Activated naive CD4-positive, alpha-beta T cell treated with anti-CD3 and anti-CD28 coated beads, Interleukin-2, amount 50 U/mL, for 24 hours (primary cell): ENCODE measurements around the gene RANBP1.
A peak's percentile ranks its signal among the peaks of the same experiment; 100 is the strongest.
"Not testable (repeated sequence)": the region's sequence is repeated elsewhere in the genome, so short reads cannot be mapped to it uniquely, and the experiment has no call there.

Source experiments
- H3K27ac Mint-ChIP-seq: one replicate; pipeline ENCODE4 v1.8.0; 2021; ENCODE audit warnings: mild to moderate bottlenecking, mixed read lengths
- H3K27me3 Mint-ChIP-seq: one replicate; pipeline ENCODE4 v1.8.0; 2021; ENCODE audit warnings: mixed read lengths
- H3K36me3 Mint-ChIP-seq: one replicate; pipeline ENCODE4 v1.8.0; 2021; ENCODE audit warnings: mixed read lengths
- H3K4me1 Mint-ChIP-seq: one replicate; pipeline ENCODE4 v1.8.0; 2021; ENCODE audit warnings: mixed read lengths
- H3K4me3 Mint-ChIP-seq: one replicate; pipeline ENCODE4 v1.8.0; 2021; ENCODE audit warnings: mild to moderate bottlenecking, mixed read lengths
- H3K9me3 Mint-ChIP-seq: one replicate; pipeline ENCODE4 v1.8.0; 2021; ENCODE audit warnings: mixed read lengths

RANBP1 gene

GRCh38 chr22:20115691-20116375 lies at the start of gene RANBP1:
RANBP1 (plus strand) TSS chr22:20116104; CDS start chr22:20116185, 81 bp downstream.
- H3K27me3 Mint-ChIP-seq = no peaks in the 10 kb centered on the region
- H3K36me3 Mint-ChIP-seq = peaks cover 12% of the 10 kb centered on the region
- H3K9me3 Mint-ChIP-seq = no peaks in the 10 kb centered on the region
- H3K27ac Mint-ChIP-seq = peak within 1 kb of the TSS; percentile 97
- H3K4me1 Mint-ChIP-seq = peaks cover 36% of the 10 kb centered on the region
- peak within 1 kb of the TSS; percentile 90 for H3K4me3 Mint-ChIP-seq

DNA sequence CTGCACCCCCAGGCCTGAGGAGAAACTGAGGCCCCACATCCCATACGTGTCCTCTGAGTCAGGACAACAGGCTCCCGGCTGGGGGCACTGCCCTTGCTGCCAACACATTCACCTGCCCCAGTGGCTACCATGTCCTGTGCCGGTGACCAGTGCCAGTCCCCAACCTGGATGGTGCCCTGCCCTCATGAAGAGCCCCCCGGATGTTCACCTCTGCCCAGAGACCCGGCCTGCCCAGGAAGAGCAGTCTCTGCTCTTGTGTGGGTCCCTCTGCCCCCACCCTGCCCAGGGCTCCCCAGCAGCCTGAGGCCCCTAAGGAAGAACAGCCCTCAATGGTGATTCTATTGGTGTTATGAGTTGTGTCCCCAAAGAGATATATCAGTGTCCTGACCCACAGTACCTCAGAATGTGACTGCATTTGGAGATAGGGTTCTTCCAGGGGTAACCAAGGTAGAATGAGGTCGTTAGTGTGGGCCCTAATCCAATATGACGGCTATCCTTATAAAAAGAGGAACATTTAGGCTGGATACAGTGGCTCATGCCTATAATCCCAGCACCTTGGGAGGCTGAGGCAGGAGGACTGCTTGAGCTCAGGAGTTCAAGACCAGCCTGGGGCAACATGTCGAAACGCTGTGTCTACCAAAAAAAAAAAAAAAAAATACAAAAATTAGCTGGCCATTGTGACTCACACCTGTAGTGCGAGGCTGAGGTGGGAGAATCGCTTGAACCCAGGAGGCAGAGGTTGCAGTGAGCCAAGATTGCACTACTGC lies 49.1 kb upstream of the RANBP1 start:
- Mint-ChIP-seq H3K27me3 (no peaks in the 10 kb centered on the region), H3K9me3 (no peaks in the 10 kb centered on the region), H3K4me3 (no peak overlapping the region), H3K36me3 (no peaks in the 10 kb centered on the region), H3K27ac (peak overlapping the region; percentile 62), H3K4me1 (no peaks in the 10 kb centered on the region)

GRCh38 chr22:20067384-20067682 lies 48.6 kb upstream of the RANBP1 start:
- not testable (repeated sequence) for H3K36me3 Mint-ChIP-seq, H3K4me3 Mint-ChIP-seq, H3K27me3 Mint-ChIP-seq, H3K4me1 Mint-ChIP-seq, H3K9me3 Mint-ChIP-seq
- H3K27ac Mint-ChIP-seq = peak overlapping the region; percentile 62

DNA sequence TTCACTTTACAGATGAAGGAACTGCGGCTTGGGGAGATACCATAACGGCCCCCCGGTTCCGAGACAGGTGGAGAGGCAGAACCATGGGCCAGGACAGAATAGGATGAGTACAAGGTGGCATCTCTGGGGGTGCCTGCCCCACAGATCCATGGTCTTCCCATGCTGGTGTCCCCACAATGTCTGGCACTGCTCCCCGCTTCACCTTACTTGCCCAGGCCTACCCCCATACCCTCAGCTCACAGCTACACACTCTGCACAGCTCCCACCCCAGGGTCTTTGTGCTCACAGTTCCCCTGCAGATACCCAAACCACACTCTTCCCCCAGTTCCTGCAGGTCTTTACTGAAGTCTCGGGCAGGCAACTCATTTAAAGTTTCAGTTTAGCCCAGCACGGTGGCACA lies 47.3 kb upstream of the RANBP1 start:
- Mint-ChIP-seq H3K27ac (no peak overlapping the region), H3K9me3 (no peaks in the 10 kb centered on the region), H3K4me3 (no peak overlapping the region), H3K27me3 (no peaks in the 10 kb centered on the region), H3K4me1 (no peaks in the 10 kb centered on the region), H3K36me3 (no peaks in the 10 kb centered on the region)

GRCh38 chr22:20069331-20070042 lies 46.4 kb upstream of the RANBP1 start:
- no peaks in the 10 kb centered on the region for H3K9me3 Mint-ChIP-seq
- H3K4me3 Mint-ChIP-seq = no peak overlapping the region
- H3K4me1 Mint-ChIP-seq = no peaks in the 10 kb centered on the region
- no peaks in the 10 kb centered on the region for H3K36me3 Mint-ChIP-seq
- H3K27me3 Mint-ChIP-seq = no peaks in the 10 kb centered on the region
- no peak overlapping the region for H3K27ac Mint-ChIP-seq

GRCh38 chr22:20071524-20071972 lies 44.4 kb upstream of the RANBP1 start:
- Mint-ChIP-seq H3K4me3 (no peak overlapping the region), H3K27ac (peak overlapping the region; percentile 31)

GRCh38 chr22:20076627-20077172 lies 39.2 kb upstream of the RANBP1 start:
- Mint-ChIP-seq H3K27me3 (no peaks in the 10 kb centered on the region), H3K9me3 (no peaks in the 10 kb centered on the region), H3K36me3 (no peaks in the 10 kb centered on the region), H3K27ac (no peak overlapping the region), H3K4me3 (no peak overlapping the region), H3K4me1 (peaks cover 12% of the 10 kb centered on the region)

More at GRCh38 chr22:20071524-20071972, 44.4 kb upstream of the RANBP1 start:
- Mint-ChIP-seq H3K4me1 (no peaks in the 10 kb centered on the region), H3K9me3 (no peaks in the 10 kb centered on the region), H3K27me3 (no peaks in the 10 kb centered on the region), H3K36me3 (no peaks in the 10 kb centered on the region)

DNA sequence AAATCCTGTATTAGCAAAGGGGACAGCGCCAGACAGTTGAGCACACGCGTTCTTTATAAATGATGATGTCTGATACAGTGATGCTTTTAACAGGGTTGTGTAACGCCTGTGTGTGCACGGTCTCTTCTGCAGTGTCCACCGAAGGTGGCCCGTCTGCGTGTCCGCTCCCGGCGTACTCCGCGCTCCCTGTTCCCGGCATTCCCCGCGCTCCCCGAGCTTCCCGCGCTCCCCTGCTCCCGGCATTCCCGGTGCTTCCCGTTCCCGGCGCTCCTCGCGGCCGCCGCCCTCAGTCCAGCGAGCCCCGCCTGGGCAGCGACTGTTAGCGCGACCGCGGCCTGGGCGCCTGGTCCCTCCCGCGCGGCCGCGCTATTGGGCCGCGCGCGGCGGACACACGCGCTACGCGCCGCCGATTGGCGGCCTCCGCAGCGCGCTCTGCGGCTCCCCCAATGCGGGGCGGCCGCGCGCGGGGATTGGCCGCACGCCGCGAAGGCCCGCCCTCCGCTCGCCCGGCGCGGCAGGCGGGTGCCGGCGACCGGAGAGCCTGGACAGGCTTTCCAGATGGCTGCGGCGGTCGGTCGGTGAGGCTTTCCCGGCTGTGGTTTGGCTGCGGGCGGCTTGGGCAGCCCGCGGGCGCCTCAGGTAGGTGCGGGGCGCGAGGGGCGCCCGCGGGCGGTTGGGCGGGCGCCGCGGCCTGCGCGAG lies 36.0 kb upstream of the RANBP1 start, which contains the start of gene DGCR8:
DGCR8 (plus strand) TSS at position 497 of the 700 bp plus-strand sequence. CDS start 5,723 bp downstream, outside the sequence.
- Mint-ChIP-seq H3K27me3 (no peaks in the 10 kb centered on the region), H3K4me3 (peak within 1 kb of the TSS; percentile 89), H3K27ac (peak within 1 kb of the TSS; percentile 83)

DNA sequence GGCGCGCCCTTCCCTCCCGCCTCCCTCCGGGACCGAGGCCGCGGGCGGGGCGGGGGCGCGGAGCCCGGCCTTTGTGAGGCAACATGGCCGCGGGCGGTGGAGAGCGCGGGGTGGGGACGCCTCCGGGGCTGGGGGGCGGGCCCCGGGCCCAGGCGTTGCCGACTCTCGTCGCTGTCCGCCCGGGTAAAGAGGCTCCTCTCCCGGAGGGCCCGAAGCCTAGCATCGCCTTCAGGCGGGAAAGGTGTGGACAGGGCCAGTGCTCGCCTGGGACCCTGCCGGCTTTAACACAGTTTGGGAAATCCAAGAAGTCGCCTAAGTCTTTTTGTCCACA lies 35.5 kb upstream of the RANBP1 start:
- H3K4me1 Mint-ChIP-seq = peaks cover 41% of the 10 kb centered on the region
- H3K4me3 Mint-ChIP-seq = peak overlapping the region; percentile 89
- no peaks in the 10 kb centered on the region for H3K9me3 Mint-ChIP-seq
- no peaks in the 10 kb centered on the region for H3K27me3 Mint-ChIP-seq
- no peaks in the 10 kb centered on the region for H3K36me3 Mint-ChIP-seq
- peak overlapping the region; percentile 80 for H3K27ac Mint-ChIP-seq

More for the DNA sequence above, 36.0 kb upstream of the RANBP1 start, which contains the start of gene DGCR8:
- no peaks in the 10 kb centered on the region for H3K9me3 Mint-ChIP-seq
- H3K4me1 Mint-ChIP-seq = peaks cover 41% of the 10 kb centered on the region
- H3K36me3 Mint-ChIP-seq = no peaks in the 10 kb centered on the region

- no peaks in the 10 kb centered on the region for H3K36me3 Mint-ChIP-seq
- H3K4me1 Mint-ChIP-seq = peaks cover 41% of the 10 kb centered on the region
- no peaks in the 10 kb centered on the region for H3K9me3 Mint-ChIP-seq
Observed at GRCh38 chr22:20080776-20081654, 34.9 kb upstream of the RANBP1 start.

DNA sequence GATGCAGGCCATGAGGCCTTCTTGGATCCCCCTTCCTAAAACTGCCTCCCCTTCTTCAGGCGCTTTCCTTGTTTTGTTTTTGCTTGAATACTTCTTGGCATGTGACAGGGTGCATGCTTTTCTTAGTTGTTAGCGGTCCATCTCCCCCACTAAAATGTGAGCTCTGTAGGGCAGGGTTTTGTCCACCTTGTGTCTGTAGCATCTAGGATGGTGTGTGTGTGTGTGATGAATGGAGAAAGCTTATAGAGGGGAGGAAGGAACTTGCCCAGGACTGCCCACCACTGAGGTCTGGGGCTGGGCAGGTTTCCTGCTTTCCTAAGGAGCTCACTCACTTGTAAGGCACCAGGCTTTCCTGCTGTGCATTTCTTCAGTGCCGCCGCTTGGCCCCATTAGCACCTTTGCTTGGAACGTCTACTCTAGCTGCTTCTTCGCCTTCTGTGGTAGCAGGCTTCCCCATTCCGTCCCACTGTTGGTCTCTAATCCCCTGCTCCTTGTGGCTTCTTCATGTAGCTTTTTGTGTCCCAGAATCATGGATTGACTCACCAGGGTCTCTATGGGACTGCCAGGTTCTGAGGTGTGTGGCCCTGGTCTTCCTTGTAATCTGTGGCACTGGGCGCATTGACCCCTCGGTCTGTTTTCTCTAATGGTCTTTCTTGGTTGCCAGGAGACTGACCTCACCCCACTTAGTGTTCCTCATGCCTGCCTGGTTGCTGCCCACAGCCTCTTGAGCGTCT lies 32.6 kb upstream of the RANBP1 start:
- H3K36me3 Mint-ChIP-seq = peaks cover 9% of the 10 kb centered on the region
- peak overlapping the region; percentile 41 for H3K27ac Mint-ChIP-seq
- H3K27me3 Mint-ChIP-seq = no peaks in the 10 kb centered on the region
- H3K9me3 Mint-ChIP-seq = no peaks in the 10 kb centered on the region
- H3K4me3 Mint-ChIP-seq = peak overlapping the region; percentile 73
- H3K4me1 Mint-ChIP-seq = peaks cover 45% of the 10 kb centered on the region

More at GRCh38 chr22:20080776-20081654, 34.9 kb upstream of the RANBP1 start:
- Mint-ChIP-seq H3K27ac (peak overlapping the region; percentile 80), H3K27me3 (no peaks in the 10 kb centered on the region), H3K4me3 (peak overlapping the region; percentile 89)

DNA sequence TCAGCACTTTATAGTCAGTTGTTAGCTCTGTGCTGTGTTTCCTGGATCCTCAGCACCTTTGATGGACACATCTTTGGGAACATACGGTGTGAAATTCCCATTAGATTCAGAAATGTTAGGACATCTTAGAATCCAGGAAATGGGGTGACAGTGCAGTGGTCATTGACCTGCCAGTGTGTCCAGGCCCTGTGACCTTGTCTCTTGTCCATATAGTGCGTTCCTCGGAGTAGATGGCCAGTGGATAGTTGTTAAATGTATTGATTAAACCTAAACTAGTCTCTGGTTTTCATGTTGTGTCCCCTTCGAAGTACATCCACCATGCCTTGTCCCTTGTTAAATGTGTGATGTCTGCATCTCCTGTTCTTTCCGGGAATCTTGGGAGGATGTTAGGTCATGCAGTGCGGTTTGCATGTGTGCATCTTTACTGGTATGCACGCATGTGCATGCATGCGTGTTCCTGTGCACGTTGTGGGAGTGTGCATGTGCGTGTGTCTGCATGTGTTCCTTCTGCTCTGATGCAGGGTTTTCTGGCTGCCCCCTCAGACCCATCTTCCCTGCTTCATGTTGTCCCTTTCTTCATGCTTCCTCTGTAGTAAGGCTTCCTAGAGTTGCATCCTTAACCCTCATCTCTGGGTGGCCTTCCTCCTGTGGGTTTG lies 31.9 kb upstream of the RANBP1 start:
- peaks cover 45% of the 10 kb centered on the region for H3K4me1 Mint-ChIP-seq

GRCh38 chr22:20084547-20085413 lies 31.1 kb upstream of the RANBP1 start:
- H3K4me1 Mint-ChIP-seq = peaks cover 45% of the 10 kb centered on the region
- peaks cover 14% of the 10 kb centered on the region for H3K36me3 Mint-ChIP-seq
- no peaks in the 10 kb centered on the region for H3K27me3 Mint-ChIP-seq
- no peak overlapping the region for H3K27ac Mint-ChIP-seq
- H3K9me3 Mint-ChIP-seq = no peaks in the 10 kb centered on the region
- H3K4me3 Mint-ChIP-seq = no peak overlapping the region

More for the DNA sequence above, 31.9 kb upstream of the RANBP1 start:
- no peaks in the 10 kb centered on the region for H3K9me3 Mint-ChIP-seq
- no peak overlapping the region for H3K4me3 Mint-ChIP-seq
- no peaks in the 10 kb centered on the region for H3K27me3 Mint-ChIP-seq
- H3K27ac Mint-ChIP-seq = peak overlapping the region; percentile 41
- peaks cover 12% of the 10 kb centered on the region for H3K36me3 Mint-ChIP-seq
